Loucy (cell line): Measurements from ENCODE around the gene ABCA1.

Source experiments
- H2AFZ ChIP-seq: fragments of 200-600 bp; sonication (generic); 2 replicates; pipeline ENCODE4 v1.6.0; 2016; ENCODE audit warnings: antibody characterized with exemption, mild to moderate bottlenecking, low read length, moderate library complexity
- H3F3A ChIP-seq: fragments of 200-600 bp; 2 replicates; pipeline ENCODE4 v1.6.0; 2016; ENCODE audit warnings: antibody characterized with exemption, low read depth, mild to moderate bottlenecking
- H3K27me3 ChIP-seq: fragments of 200-600 bp; sonication (generic); 2 replicates; pipeline ENCODE4 v1.6.1; 2014; ENCODE audit warnings: low read length, mild to moderate bottlenecking; ENCODE audit not compliant: insufficient read depth, poor library complexity, severe bottlenecking
- H3K36me3 ChIP-seq: fragments of 200-600 bp; sonication (generic); 2 replicates; pipeline ENCODE4 v1.6.1; 2016; ENCODE audit warnings: low read length; ENCODE audit not compliant: insufficient read depth
- H3K4me1 ChIP-seq: fragments of 200-600 bp; sonication (generic); 2 replicates; pipeline ENCODE4 v1.5.1; 2014; ENCODE audit warnings: low read length, mild to moderate bottlenecking; ENCODE audit not compliant: insufficient read depth, poor library complexity, severe bottlenecking
- H3K4me2 ChIP-seq: fragments of 200-600 bp; sonication (generic); 2 replicates; pipeline ENCODE4 v1.6.0; 2014; ENCODE audit warnings: antibody characterized with exemption, low read length, low read depth, mild to moderate bottlenecking; ENCODE audit not compliant: poor library complexity, severe bottlenecking
- H3K4me3 ChIP-seq: fragments of 200-600 bp; sonication (generic); 2 replicates; pipeline ENCODE4 v1.5.1; 2014; ENCODE audit warnings: low read length, mild to moderate bottlenecking, mixed read lengths; ENCODE audit not compliant: poor library complexity, severe bottlenecking
- H3K79me2 ChIP-seq: fragments of 200-600 bp; sonication (generic); 2 replicates; pipeline ENCODE4 v1.6.1; 2014; ENCODE audit warnings: low read length; ENCODE audit not compliant: insufficient read depth
- H3K9ac ChIP-seq: fragments of 200-600 bp; sonication (generic); 2 replicates; pipeline ENCODE4 v1.6.0; 2014; ENCODE audit warnings: mild to moderate bottlenecking, low read depth, low read length, moderate library complexity; ENCODE audit not compliant: poor library complexity, severe bottlenecking
- H3K9me2 ChIP-seq: fragments of 200-600 bp; sonication (generic); replicated peaks from 2 replicates; pipeline ENCODE4 v1.6.1; 2016; ENCODE audit warnings: low read depth, low read length, mixed read lengths
- H3K9me3 ChIP-seq: fragments of 200-600 bp; sonication (generic); 2 replicates; pipeline ENCODE4 v1.6.1; 2014; ENCODE audit warnings: mild to moderate bottlenecking, antibody characterized with exemption, low read length, low read depth; ENCODE audit not compliant: insufficient read depth
- H4K20me1 ChIP-seq: fragments of 200-600 bp; sonication (generic); 2 replicates; pipeline ENCODE4 v1.6.0; 2014; ENCODE audit warnings: antibody characterized with exemption, low read length, mild to moderate bottlenecking; ENCODE audit not compliant: insufficient read depth, poor library complexity, severe bottlenecking
- CTCF ChIP-seq: fragments of 200-600 bp; sonication (generic); conservative IDR thresholded peaks from 2 replicates; pipeline ENCODE4 v1.5.1; 2014; ENCODE audit warnings: mild to moderate bottlenecking, antibody characterized with exemption, low read length
- EZH2phosphoT487 ChIP-seq: fragments of 200-600 bp; IDR thresholded peaks from 2 replicates; pipeline ENCODE4 v1.6.1; 2018; ENCODE audit warnings: antibody characterized with exemption, mild to moderate bottlenecking, moderate library complexity, borderline replicate concordance

Gene ABCA1

GRCh38 chr9:104914466-104914865 lies 13.5 kb downstream of the ABCA1 start:
- H3K9me3 ChIP-seq = no peaks in the 10 kb centered on the region
- no peaks in the 10 kb centered on the region for H3K79me2 ChIP-seq
- no peaks in the 10 kb centered on the region for H4K20me1 ChIP-seq

GRCh38 chr9:104912606-104913005 lies 15.3 kb downstream of the ABCA1 start:
- no peak overlapping the region for H3K4me2 ChIP-seq
- H2AFZ ChIP-seq = no peak overlapping the region
- H3K27me3 ChIP-seq = no peaks in the 10 kb centered on the region
- no peaks in the 10 kb centered on the region for H3K79me2 ChIP-seq
- no peaks in the 10 kb centered on the region for H3K9me2 ChIP-seq
- no peak overlapping the region for H3K9ac ChIP-seq
- H4K20me1 ChIP-seq = no peaks in the 10 kb centered on the region
- H3K9me3 ChIP-seq = no peaks in the 10 kb centered on the region
- no peak for TF ChIP-seq CTCF
- no peak for TF ChIP-seq EZH2phosphoT487
- H3K36me3 ChIP-seq = no peaks in the 10 kb centered on the region
- no peaks in the 10 kb centered on the region for H3F3A ChIP-seq
- H3K4me1 ChIP-seq = no peaks in the 10 kb centered on the region
- no peak overlapping the region for H3K4me3 ChIP-seq

More at GRCh38 chr9:104914466-104914865, 13.5 kb downstream of the ABCA1 start:
- H3F3A ChIP-seq = no peaks in the 10 kb centered on the region
- no peaks in the 10 kb centered on the region for H3K9me2 ChIP-seq
- H3K36me3 ChIP-seq = no peaks in the 10 kb centered on the region
- no peak overlapping the region for H2AFZ ChIP-seq
- H3K4me3 ChIP-seq = no peak overlapping the region
- TF ChIP-seq EZH2phosphoT487 = no peak
- TF ChIP-seq CTCF = no peak
- no peaks in the 10 kb centered on the region for H3K27me3 ChIP-seq
- no peak overlapping the region for H3K9ac ChIP-seq
- H3K4me2 ChIP-seq = no peak overlapping the region
- no peaks in the 10 kb centered on the region for H3K4me1 ChIP-seq

GRCh38 chr9:104911032-104911607 lies 16.8 kb downstream of the ABCA1 start:
- Histone ChIP-seq H4K20me1 (no peaks in the 10 kb centered on the region), H3K4me1 (no peaks in the 10 kb centered on the region), H3K79me2 (no peaks in the 10 kb centered on the region), H2AFZ (no peak overlapping the region), H3K9ac (no peak overlapping the region), H3K27me3 (no peaks in the 10 kb centered on the region), H3K4me2 (no peak overlapping the region), H3K36me3 (no peaks in the 10 kb centered on the region), H3F3A (no peaks in the 10 kb centered on the region), H3K9me2 (no peaks in the 10 kb centered on the region), H3K9me3 (no peaks in the 10 kb centered on the region), H3K4me3 (no peak overlapping the region)
- TF ChIP-seq EZH2phosphoT487 (no peak), CTCF (no peak)
